KOPT-K1 (cell line): ENCODE data around the gene CFAP100.

Source experiments
- H3K27ac ChIP-seq: fragments of 200-600 bp; sonication (generic); 2 replicates; pipeline ENCODE4 v1.5.1; 2016; ENCODE audit warnings: antibody characterized with exemption, mild to moderate bottlenecking, low read depth, low read length; ENCODE audit not compliant: poor library complexity, severe bottlenecking
- H3K36me3 ChIP-seq: fragments of 200-600 bp; sonication (generic); 2 replicates; pipeline ENCODE4 v1.5.1; 2017; ENCODE audit warnings: antibody characterized with exemption, mild to moderate bottlenecking, low read length, moderate library complexity; ENCODE audit not compliant: insufficient read depth
- H3K9me3 ChIP-seq: fragments of 200-600 bp; sonication (generic); 2 replicates; pipeline ENCODE4 v1.5.1; 2017; ENCODE audit warnings: antibody characterized with exemption, low read length, mild to moderate bottlenecking; ENCODE audit not compliant: insufficient read depth, poor library complexity, severe bottlenecking

CFAP100 gene

GRCh38 chr3:126442094-126442855 lies 47.6 kb downstream of the CFAP100 start:
- H3K27ac ChIP-seq, result no peak overlapping the region
- no peaks in the 10 kb centered on the region for H3K9me3 ChIP-seq
- H3K36me3 ChIP-seq, result peaks cover 74% of the 10 kb centered on the region

GRCh38 chr3:126442856-126443242 lies 48.1 kb downstream of the CFAP100 start:
- Histone ChIP-seq H3K9me3 (no peaks in the 10 kb centered on the region), H3K36me3 (peaks cover 74% of the 10 kb centered on the region)

GRCh38 chr3:126445506-126445905 lies 50.8 kb downstream of the CFAP100 start:
- no peak overlapping the region for H3K27ac ChIP-seq
- no peaks in the 10 kb centered on the region for H3K9me3 ChIP-seq
- H3K36me3 ChIP-seq, result peaks cover 72% of the 10 kb centered on the region

More at GRCh38 chr3:126442856-126443242, 48.1 kb downstream of the CFAP100 start:
- H3K27ac ChIP-seq, result no peak overlapping the region

- Histone ChIP-seq H3K36me3 (peaks cover 72% of the 10 kb centered on the region), H3K27ac (no peak overlapping the region), H3K9me3 (no peaks in the 10 kb centered on the region)
Measured at GRCh38 chr3:126446301-126446700, 51.6 kb downstream of the CFAP100 start.

GRCh38 chr3:126446791-126447190 lies 52.1 kb downstream of the CFAP100 start:
- no peaks in the 10 kb centered on the region for H3K9me3 ChIP-seq
- H3K36me3 ChIP-seq, result peaks cover 72% of the 10 kb centered on the region
- H3K27ac ChIP-seq, result no peak overlapping the region

- Histone ChIP-seq H3K27ac (no peak overlapping the region), H3K9me3 (no peaks in the 10 kb centered on the region), H3K36me3 (peaks cover 72% of the 10 kb centered on the region)
Measured at GRCh38 chr3:126447456-126448106, 52.9 kb downstream of the CFAP100 start.

- peaks cover 74% of the 10 kb centered on the region for H3K36me3 ChIP-seq
- no peak overlapping the region for H3K27ac ChIP-seq
- no peaks in the 10 kb centered on the region for H3K9me3 ChIP-seq
Measured at GRCh38 chr3:126448136-126448892, 53.6 kb downstream of the CFAP100 start.

- Histone ChIP-seq H3K9me3 (no peaks in the 10 kb centered on the region), H3K36me3 (peaks cover 79% of the 10 kb centered on the region), H3K27ac (no peak overlapping the region)
Measured at GRCh38 chr3:126448893-126449180, 54.1 kb downstream of the CFAP100 start.

GRCh38 chr3:126449621-126450051 lies 54.9 kb downstream of the CFAP100 start:
- peaks cover 84% of the 10 kb centered on the region for H3K36me3 ChIP-seq
- no peak overlapping the region for H3K27ac ChIP-seq
- no peaks in the 10 kb centered on the region for H3K9me3 ChIP-seq

GRCh38 chr3:126450219-126450618 lies 55.5 kb downstream of the CFAP100 start:
- no peaks in the 10 kb centered on the region for H3K9me3 ChIP-seq
- no peak overlapping the region for H3K27ac ChIP-seq
- peaks cover 87% of the 10 kb centered on the region for H3K36me3 ChIP-seq

- Histone ChIP-seq H3K36me3 (peaks cover 87% of the 10 kb centered on the region), H3K27ac (no peak overlapping the region), H3K9me3 (no peaks in the 10 kb centered on the region)
Measured at GRCh38 chr3:126450744-126451143, 56.0 kb downstream of the CFAP100 start.

GRCh38 chr3:126451511-126451910 lies 56.8 kb downstream of the CFAP100 start:
- no peaks in the 10 kb centered on the region for H3K9me3 ChIP-seq
- H3K27ac ChIP-seq, result no peak overlapping the region
- peaks cover 87% of the 10 kb centered on the region for H3K36me3 ChIP-seq

- Histone ChIP-seq H3K36me3 (peaks cover 94% of the 10 kb centered on the region), H3K9me3 (no peaks in the 10 kb centered on the region), H3K27ac (no peak overlapping the region)
Measured at GRCh38 chr3:126452213-126452612, 57.5 kb downstream of the CFAP100 start.

- no peak overlapping the region for H3K27ac ChIP-seq
- H3K9me3 ChIP-seq, result no peaks in the 10 kb centered on the region
- H3K36me3 ChIP-seq, result peaks cover 96% of the 10 kb centered on the region
Measured at GRCh38 chr3:126454025-126454424, 59.3 kb downstream of the CFAP100 start.

- H3K36me3 ChIP-seq, result peaks cover 96% of the 10 kb centered on the region
- H3K27ac ChIP-seq, result no peak overlapping the region
- no peaks in the 10 kb centered on the region for H3K9me3 ChIP-seq
Measured at GRCh38 chr3:126454437-126455198, 59.9 kb downstream of the CFAP100 start.
